Measurements from ENCODE around the gene TMEM175. TPM values are rescaled to one million over a fixed set of nuclear protein-coding genes. Genes with fewer than 3 reads are reported as not detected.

Gene TMEM175
- total and polyA plus RNA-seq, 2 of the 13 experiments (the other 11 are each of a cell fraction or from before 2014, with no cell fraction given) = 5.1 to 9.9 TPM

- TF ChIP-seq ZNF33B (CRISPR knock-in tag; IDR thresholded peaks at IDR 0.05) = 0 out of 2 replicates have a peak, but pooled peaks have one; percentile 6
- TF ChIP-seq ZNF790 (CRISPR knock-in tag; IDR thresholded peaks at IDR 0.05; ENCODE audit: borderline replicate concordance) = 0 out of 2 replicates have a peak, but pooled peaks have one; percentile 2
- 0 out of 2 replicates have a peak, but pooled peaks have one; percentile 24 for TF ChIP-seq ZFP91 (CRISPR knock-in tag; IDR thresholded peaks at IDR 0.05; ENCODE audit: borderline replicate concordance)
- no peak for TF ChIP-seq ZNF720 (CRISPR knock-in tag; IDR thresholded peaks at IDR 0.05)
- TF ChIP-seq ZFP90 (CRISPR knock-in tag; IDR thresholded peaks at IDR 0.05; ENCODE audit: borderline replicate concordance) = no peak
- no peak for TF ChIP-seq ZKSCAN8 (CRISPR knock-in tag; IDR thresholded peaks at IDR 0.05; ENCODE audit: borderline replicate concordance)
- TF ChIP-seq ZNF10 (CRISPR knock-in tag; IDR thresholded peaks at IDR 0.05; ENCODE audit: borderline replicate concordance, low read depth) = no peak
- TF ChIP-seq PHF20 (CRISPR knock-in tag; IDR thresholded peaks at IDR 0.05) = no peak
- TF ChIP-seq FOXP1 (IDR thresholded peaks at IDR 0.05) = no peak
- TF ChIP-seq FOXP1 (CRISPR knock-in tag; IDR thresholded peaks at IDR 0.05) = no peak
- TF ChIP-seq ZNF333 (CRISPR knock-in tag; IDR thresholded peaks at IDR 0.05; ENCODE audit: borderline replicate concordance) = no peak
- no peak for TF ChIP-seq MIER2 (CRISPR knock-in tag; IDR thresholded peaks at IDR 0.05)
- no peak for TF ChIP-seq POLR2A (IDR thresholded peaks at IDR 0.05; ENCODE audit: insufficient read depth in 1 of 2, low read depth in 2 of 2, low read length in 2 of 2)
- peak; percentile 43; the same call in 1 of the 2 replicates for TF ChIP-seq ZNF572 (CRISPR knock-in tag; IDR thresholded peaks at IDR 0.05)
- no peak for TF ChIP-seq ZNF101 (CRISPR knock-in tag; IDR thresholded peaks at IDR 0.05; ENCODE audit: borderline replicate concordance, low read depth)
- TF ChIP-seq ARID4A (CRISPR knock-in tag; IDR thresholded peaks at IDR 0.05; ENCODE audit: borderline replicate concordance) = no peak
- 0 out of 2 replicates have a peak, but pooled peaks have one; percentile 16 for TF ChIP-seq ZSCAN25 (CRISPR knock-in tag; IDR thresholded peaks at IDR 0.05)
- peak; percentile 4; the same call in 1 of the 2 replicates for TF ChIP-seq ZNF746 (CRISPR knock-in tag; IDR thresholded peaks at IDR 0.05)
- 0 out of 2 replicates have a peak, but pooled peaks have one; percentile 50 for TF ChIP-seq ZNF605 (CRISPR knock-in tag; IDR thresholded peaks at IDR 0.05)
- TF ChIP-seq GZF1 (CRISPR knock-in tag; IDR thresholded peaks at IDR 0.05) = peak; percentile 23; the same call in 1 of the 2 replicates
- TF ChIP-seq FUBP1 (CRISPR knock-in tag; IDR thresholded peaks at IDR 0.05; ENCODE audit: borderline replicate concordance) = no peak
- peak; percentile 51; the same call in 1 of the 2 replicates for TF ChIP-seq ZNF350 (CRISPR knock-in tag; IDR thresholded peaks at IDR 0.05; ENCODE audit: borderline replicate concordance, low read depth)
- TF ChIP-seq ZNF850 (CRISPR knock-in tag; conservative IDR thresholded peaks at IDR 0.05) = no peak
- TF ChIP-seq FLYWCH1 (CRISPR knock-in tag; IDR thresholded peaks at IDR 0.05) = no peak
- TF ChIP-seq ZNF891 (CRISPR knock-in tag; IDR thresholded peaks at IDR 0.05) = peak; percentile 38; the same call in 1 of the 2 replicates
These were observed 432 bp downstream of the TMEM175 start (continued) for GRCh38 chr4:932713-933070.

All from HepG2 (cell line).